B cell (primary cell): ENCODE measurements around the gene KIF13A.

Experiments
- EZH2 ChIP-seq: IDR thresholded peaks from 2 replicates; pipeline ENCODE4 v1.6.1; 2012; ENCODE audit warnings: borderline replicate concordance, low read depth, mild to moderate bottlenecking, moderate library complexity, low read length; ENCODE audit not compliant: insufficient read depth, poor library complexity, severe bottlenecking
- TF ChIP-seq, protein P1 (sequence below): fragments of 200-600 bp; IDR thresholded peaks from one replicate; pipeline ENCODE4 v1.8.0; 2022; ENCODE audit warnings: antibody characterized with exemption, mild to moderate bottlenecking

DNA sequence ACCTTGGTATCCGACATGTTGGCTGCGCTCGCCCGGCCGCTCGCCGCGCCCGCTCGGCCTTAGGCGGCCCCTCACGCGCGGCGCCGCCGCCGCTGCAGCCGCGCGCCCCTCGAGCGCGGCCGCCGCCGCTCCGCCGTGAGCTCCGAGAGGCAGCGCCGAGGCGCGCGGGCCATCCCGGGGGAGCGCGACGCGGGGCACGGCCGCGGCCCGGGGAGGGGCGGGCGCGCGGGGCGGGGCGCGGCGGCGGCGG lies at the start of gene KIF13A:
- TF ChIP-seq, protein P1, sequence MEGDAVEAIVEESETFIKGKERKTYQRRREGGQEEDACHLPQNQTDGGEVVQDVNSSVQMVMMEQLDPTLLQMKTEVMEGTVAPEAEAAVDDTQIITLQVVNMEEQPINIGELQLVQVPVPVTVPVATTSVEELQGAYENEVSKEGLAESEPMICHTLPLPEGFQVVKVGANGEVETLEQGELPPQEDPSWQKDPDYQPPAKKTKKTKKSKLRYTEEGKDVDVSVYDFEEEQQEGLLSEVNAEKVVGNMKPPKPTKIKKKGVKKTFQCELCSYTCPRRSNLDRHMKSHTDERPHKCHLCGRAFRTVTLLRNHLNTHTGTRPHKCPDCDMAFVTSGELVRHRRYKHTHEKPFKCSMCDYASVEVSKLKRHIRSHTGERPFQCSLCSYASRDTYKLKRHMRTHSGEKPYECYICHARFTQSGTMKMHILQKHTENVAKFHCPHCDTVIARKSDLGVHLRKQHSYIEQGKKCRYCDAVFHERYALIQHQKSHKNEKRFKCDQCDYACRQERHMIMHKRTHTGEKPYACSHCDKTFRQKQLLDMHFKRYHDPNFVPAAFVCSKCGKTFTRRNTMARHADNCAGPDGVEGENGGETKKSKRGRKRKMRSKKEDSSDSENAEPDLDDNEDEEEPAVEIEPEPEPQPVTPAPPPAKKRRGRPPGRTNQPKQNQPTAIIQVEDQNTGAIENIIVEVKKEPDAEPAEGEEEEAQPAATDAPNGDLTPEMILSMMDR: no peak
- no peak for TF ChIP-seq EZH2
